HFFc6 (cell line): Measurements from ENCODE around the gene NDUFS3. TPM values are rescaled to one million over a fixed set of nuclear protein-coding genes. Genes with fewer than 3 reads are reported as not detected.
"Not testable (repeated sequence)": the region's sequence is repeated elsewhere in the genome, so short reads cannot be mapped to it uniquely, and the experiment has no call there.

ENCODE experiments used
- DNase-seq: peaks from one replicate; pipeline ENCODE4 v3.0.0-alpha.2; 2018
- H3K27ac Mint-ChIP-seq: 2 replicates; pipeline ENCODE4 v1.8.0; 2020; ENCODE audit warnings: mild to moderate bottlenecking, mixed read lengths
- H3K27me3 Mint-ChIP-seq: 2 replicates; pipeline ENCODE4 v1.8.0; 2021; ENCODE audit warnings: mild to moderate bottlenecking, moderate library complexity, mixed read lengths; ENCODE audit not compliant: insufficient read depth
- H3K36me3 Mint-ChIP-seq: 2 replicates; pipeline ENCODE4 v1.8.0; 2021; ENCODE audit warnings: low read depth, mixed read lengths
- H3K4me1 Mint-ChIP-seq: 2 replicates; pipeline ENCODE4 v1.8.0; 2020; ENCODE audit warnings: low read depth, mixed read lengths
- H3K4me3 Mint-ChIP-seq: 2 replicates; pipeline ENCODE4 v1.8.0; 2020; ENCODE audit warnings: mild to moderate bottlenecking, moderate library complexity, mixed read lengths
- H3K9me3 Mint-ChIP-seq: 2 replicates; pipeline ENCODE4 v1.8.0; 2020; ENCODE audit warnings: mild to moderate bottlenecking, mixed read lengths
- CTCF ChIP-seq: fragments of 200-600 bp; sonication (generic); IDR thresholded peaks from 2 replicates; pipeline ENCODE4 v1.5.0; 2021; ENCODE audit warnings: antibody characterized with exemption, mild to moderate bottlenecking
- long read RNA-seq: library from polyadenylated mRNA; unstranded; transcript quantifications from one replicate; pipeline ENCODE4 v2.0.0, GENCODE V29; 2019
- total RNA-seq, 6 experiments: library from RNA; stranded (reverse); fragmentation: NEBNext Ultra II Directional; extraction: Animal tissue kit (Norgen Biotek cat#: 25700); gene quantifications; 2 replicates in 1 of 6; 3 replicates in 5 of 6; pipeline ENCODE4 v1.2.3, GENCODE V29; 2021

NDUFS3 gene
- total RNA-seq, result 100 to 1,000 TPM in 3 of 6 experiments, 10 to 100 TPM in 3; 97.0 to 105 (median 99.8) TPM
- long read RNA-seq, transcript NDUFS3-201 (7 exons, 958 nt), result major isoform, 74 of 79 reads
- long read RNA-seq, partial matches to known transcripts, result 1 of 79 reads
- long read RNA-seq, other reads (novel, unspliced or antisense), result 1 of 79 reads

GRCh38 chr11:47578524-47579494 is at the start of gene NDUFS3, which contains the start of gene KBTBD4:
NDUFS3 (plus strand) TSS chr11:47579074; CDS start chr11:47579092, 18 bp downstream.
KBTBD4 (minus strand) TSS chr11:47578970; CDS start chr11:47578951, 19 bp downstream.
- peaks cover 18% of the 10 kb centered on the region for H3K36me3 Mint-ChIP-seq
- peak within 1 kb of the TSS; percentile 99 for H3K4me3 Mint-ChIP-seq
- H3K9me3 Mint-ChIP-seq, result no peaks in the 10 kb centered on the region
- H3K27ac Mint-ChIP-seq, result peak within 1 kb of the TSS; percentile 96
- H3K27me3 Mint-ChIP-seq, result no peaks in the 10 kb centered on the region
- no peak for TF ChIP-seq CTCF
- DNase-seq, result peak; percentile 78
- peaks cover 33% of the 10 kb centered on the region for H3K4me1 Mint-ChIP-seq

- TF ChIP-seq CTCF, result no peak
- Mint-ChIP-seq H3K9me3 (no peaks in the 10 kb centered on the region), H3K36me3 (no peaks in the 10 kb centered on the region; the same call in 1 of the 2 replicates), H3K4me1 (peaks cover 42% of the 10 kb centered on the region), H3K27me3 (peaks cover 2% of the 10 kb centered on the region; the same call in 1 of the 2 replicates), H3K4me3 (no peak overlapping the region), H3K27ac (peak overlapping the region; percentile 44; the same call in 1 of the 2 replicates)
- no peak for DNase-seq
Observed at GRCh38 chr11:47529951-47530350, 48.9 kb upstream of the NDUFS3 start.

GRCh38 chr11:47530721-47531120 is 48.2 kb upstream of the NDUFS3 start:
- H3K9me3 Mint-ChIP-seq, H3K4me3 Mint-ChIP-seq, DNase-seq, H3K27me3 Mint-ChIP-seq, H3K36me3 Mint-ChIP-seq: not testable (repeated sequence)
- Mint-ChIP-seq H3K27ac (peak overlapping the region; percentile 44; the same call in 1 of the 2 replicates), H3K4me1 (peaks cover 35% of the 10 kb centered on the region)

- Mint-ChIP-seq H3K9me3 (no peaks in the 10 kb centered on the region), H3K36me3 (no peaks in the 10 kb centered on the region; the same call in 1 of the 2 replicates), H3K27me3 (no peaks in the 10 kb centered on the region), H3K4me3 (no peak overlapping the region), H3K4me1 (peaks cover 27% of the 10 kb centered on the region), H3K27ac (no peak overlapping the region)
- no peak for DNase-seq
- no peak for TF ChIP-seq CTCF
Observed at GRCh38 chr11:47531666-47532065, 47.2 kb upstream of the NDUFS3 start.

- Mint-ChIP-seq H3K9me3 (no peaks in the 10 kb centered on the region), H3K27me3 (no peaks in the 10 kb centered on the region), H3K4me1 (peaks cover 27% of the 10 kb centered on the region), H3K36me3 (no peaks in the 10 kb centered on the region; the same call in 1 of the 2 replicates), H3K27ac (peak overlapping the region; percentile 63), H3K4me3 (no peak overlapping the region)
- DNase-seq, result peak; percentile 9
- no peak for TF ChIP-seq CTCF
Observed at GRCh38 chr11:47532597-47533213, 46.2 kb upstream of the NDUFS3 start.
